Sigmoid colon (tissue), 4 donors: ENCODE results near the gene IL12B.

Source experiments
- EP300 ChIP-seq, 4 donors: sonication (generic); formaldehyde crosslinking; IDR thresholded peaks; one replicate each; pipeline ENCODE4 v1.6.1; 2017; ENCODE audit warnings: antibody characterized with exemption in 4 of 4
- POLR2A ChIP-seq, 2 donors: fragments of 450-650 bp; IDR thresholded peaks; one replicate each; pipeline ENCODE4 v1.6.1; 2016; ENCODE audit warnings: antibody characterized with exemption in 2 of 2, mild to moderate bottlenecking in 2 of 2, moderate library complexity in 2 of 2
- POLR2AphosphoS5 ChIP-seq, 4 donors: sonication (generic); formaldehyde crosslinking; IDR thresholded peaks; one replicate each; pipeline ENCODE4 v1.6.1; 2017; ENCODE audit warnings: antibody characterized with exemption in 4 of 4
- TF ChIP-seq, protein P1 (sequence below), 4 experiments: fragments of 450-650 bp in 3 of 4; fragments of 200-600 bp in 1 of 4; IDR thresholded peaks; one replicate each; pipeline ENCODE4 v1.5.1; 2016 to 2019; ENCODE audit warnings: antibody characterized with exemption in 4 of 4, mild to moderate bottlenecking in 3 of 4, moderate library complexity in 2 of 4

- TF ChIP-seq POLR2AphosphoS5 (IDR thresholded peaks at IDR 0.05) (no peak), POLR2A (IDR thresholded peaks at IDR 0.05) (no peak), EP300 (IDR thresholded peaks at IDR 0.05) (no peak)
- TF ChIP-seq, protein P1, sequence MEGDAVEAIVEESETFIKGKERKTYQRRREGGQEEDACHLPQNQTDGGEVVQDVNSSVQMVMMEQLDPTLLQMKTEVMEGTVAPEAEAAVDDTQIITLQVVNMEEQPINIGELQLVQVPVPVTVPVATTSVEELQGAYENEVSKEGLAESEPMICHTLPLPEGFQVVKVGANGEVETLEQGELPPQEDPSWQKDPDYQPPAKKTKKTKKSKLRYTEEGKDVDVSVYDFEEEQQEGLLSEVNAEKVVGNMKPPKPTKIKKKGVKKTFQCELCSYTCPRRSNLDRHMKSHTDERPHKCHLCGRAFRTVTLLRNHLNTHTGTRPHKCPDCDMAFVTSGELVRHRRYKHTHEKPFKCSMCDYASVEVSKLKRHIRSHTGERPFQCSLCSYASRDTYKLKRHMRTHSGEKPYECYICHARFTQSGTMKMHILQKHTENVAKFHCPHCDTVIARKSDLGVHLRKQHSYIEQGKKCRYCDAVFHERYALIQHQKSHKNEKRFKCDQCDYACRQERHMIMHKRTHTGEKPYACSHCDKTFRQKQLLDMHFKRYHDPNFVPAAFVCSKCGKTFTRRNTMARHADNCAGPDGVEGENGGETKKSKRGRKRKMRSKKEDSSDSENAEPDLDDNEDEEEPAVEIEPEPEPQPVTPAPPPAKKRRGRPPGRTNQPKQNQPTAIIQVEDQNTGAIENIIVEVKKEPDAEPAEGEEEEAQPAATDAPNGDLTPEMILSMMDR (IDR thresholded peaks at IDR 0.05) = no peak
These were observed 23.5 kb upstream of the IL12B start for GRCh38 chr5:159353661-159354252.
